Fibroblast of lung (primary cell): ENCODE data around the gene HPRT1. TPM values are rescaled to one million over a fixed set of nuclear protein-coding genes. Genes with fewer than 3 reads are reported as not detected.

Experiments
- DNase-seq, 2 donors: peaks; one replicate each; pipeline versions ENCODE4 v3.0.0 to v3.0.0-alpha.2; 2010; ENCODE audit warnings: low read depth in 2 of 2
- H2AFZ ChIP-seq: 2 replicates; pipeline ENCODE4 v1.5.1; 2012; ENCODE audit warnings: low read length, control low read depth, inconsistent platforms
- H3K27ac ChIP-seq: 2 replicates; pipeline ENCODE4 v1.5.1; 2011; ENCODE audit warnings: low read length, control low read depth; ENCODE audit not compliant: insufficient read depth
- H3K27me3 ChIP-seq: 2 replicates; pipeline ENCODE4 v1.5.1; 2011; ENCODE audit warnings: mild to moderate bottlenecking, low read length; ENCODE audit not compliant: control insufficient read depth, insufficient read depth
- H3K36me3 ChIP-seq: 2 replicates; pipeline ENCODE4 v1.5.1; 2011; ENCODE audit warnings: low read length; ENCODE audit not compliant: control insufficient read depth, insufficient read depth
- H3K4me1 ChIP-seq: 2 replicates; pipeline ENCODE4 v1.5.1; 2011; ENCODE audit warnings: low read length; ENCODE audit not compliant: control insufficient read depth, insufficient read depth; ENCODE audit errors: extremely low read depth
- H3K4me2 ChIP-seq: 2 replicates; pipeline ENCODE4 v1.5.1; 2011; ENCODE audit warnings: low read length, control low read depth; ENCODE audit not compliant: insufficient read depth; ENCODE audit errors: extremely low read depth
- H3K4me3 ChIP-seq, 4 experiments: fragments of 200-600 bp in 1 of 4; sonication (generic) in 1 of 4; replicated peaks in 1 of 4; 2 replicates each; pipeline ENCODE4 v1.5.1; 2011 to 2016; ENCODE audit warnings: low read length in 4 of 4, low read depth in 3 of 4, mild to moderate bottlenecking in 3 of 4, control low read depth in 2 of 4, inconsistent platforms in 1 of 4, mixed read lengths in 1 of 4; ENCODE audit not compliant: insufficient read depth in 1 of 4; ENCODE audit errors: control extremely low read depth in 1 of 4
- H3K79me2 ChIP-seq: 2 replicates; pipeline ENCODE4 v1.5.1; 2012; ENCODE audit warnings: mild to moderate bottlenecking, low read length, inconsistent platforms; ENCODE audit not compliant: control insufficient read depth, insufficient read depth
- H3K9ac ChIP-seq: 2 replicates; pipeline ENCODE4 v1.5.1; 2011; ENCODE audit warnings: mild to moderate bottlenecking, low read length, control low read depth; ENCODE audit not compliant: insufficient read depth
- H3K9me3 ChIP-seq: 2 replicates; pipeline ENCODE4 v1.5.1; 2012; ENCODE audit warnings: low read depth, low read length; ENCODE audit not compliant: control insufficient read depth, insufficient read depth
- H4K20me1 ChIP-seq: 2 replicates; pipeline ENCODE4 v1.5.1; 2011; ENCODE audit warnings: low read length; ENCODE audit not compliant: control insufficient read depth, insufficient read depth; ENCODE audit errors: extremely low read depth
- EZH2 ChIP-seq: IDR thresholded peaks from 2 replicates; pipeline ENCODE4 v1.5.1; 2012; ENCODE audit warnings: low read length, control low read depth, mild to moderate bottlenecking; ENCODE audit errors: missing control alignments
- polyA plus RNA-seq, 2 donors: library from polyadenylated mRNA; depleted of rRNA in 1 of 2; stranded (reverse) in 1 of 2; unstranded in 1 of 2; fragments of >200 nt; gene quantifications; 2 replicates each; pipeline ENCODE4 v1.2.1, GENCODE V29; 2011 to 2012; ENCODE audit warnings: missing spikeins in 1 of 2
- total RNA-seq: library from RNA; depleted of rRNA; stranded (reverse); fragments of >200 nt; gene quantifications from 2 replicates; pipeline ENCODE4 v1.2.1, GENCODE V29; 2014
- TF ChIP-seq, protein P1 (sequence below), 2 donors: IDR thresholded peaks in 1 of 2; conservative IDR thresholded peaks in 1 of 2; 1 replicate in 1 of 2; 2 replicates in 1 of 2; pipeline ENCODE4 v1.5.1; 2011 to 2012; ENCODE audit warnings: low read length in 2 of 2, control low read depth in 1 of 2, inconsistent platforms in 1 of 2, low read depth in 1 of 2, mild to moderate bottlenecking in 1 of 2

HPRT1 gene
- total and polyA plus RNA-seq, 2 donors (not counting 1 experiment from before 2014, with no cell fraction given) = 23.0 to 51.8 TPM

DNA sequence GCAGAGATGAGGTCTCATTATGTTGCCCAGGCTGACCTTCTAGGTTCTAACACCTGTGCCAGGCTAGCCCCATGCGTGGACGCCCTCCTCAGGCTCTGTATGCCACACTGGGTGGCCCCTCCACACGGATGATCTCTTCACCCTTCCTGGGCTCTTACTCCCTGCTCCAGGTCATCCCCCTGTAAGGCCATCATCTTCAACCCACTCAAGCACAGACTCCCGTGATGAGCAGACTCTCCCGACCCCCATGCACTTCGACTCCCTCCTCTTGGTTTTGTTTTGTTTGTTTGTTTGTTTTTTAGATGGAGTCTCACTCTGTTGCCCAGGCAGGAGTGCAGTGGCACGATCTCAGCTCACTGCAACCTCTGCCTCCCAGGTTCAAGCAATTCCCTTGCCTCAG, 70.9 kb downstream of the HPRT1 start:
- Histone ChIP-seq H2AFZ (no peak overlapping the region), H3K9me3 (no peaks in the 10 kb centered on the region), H3K4me2 (no peak overlapping the region)

DNA sequence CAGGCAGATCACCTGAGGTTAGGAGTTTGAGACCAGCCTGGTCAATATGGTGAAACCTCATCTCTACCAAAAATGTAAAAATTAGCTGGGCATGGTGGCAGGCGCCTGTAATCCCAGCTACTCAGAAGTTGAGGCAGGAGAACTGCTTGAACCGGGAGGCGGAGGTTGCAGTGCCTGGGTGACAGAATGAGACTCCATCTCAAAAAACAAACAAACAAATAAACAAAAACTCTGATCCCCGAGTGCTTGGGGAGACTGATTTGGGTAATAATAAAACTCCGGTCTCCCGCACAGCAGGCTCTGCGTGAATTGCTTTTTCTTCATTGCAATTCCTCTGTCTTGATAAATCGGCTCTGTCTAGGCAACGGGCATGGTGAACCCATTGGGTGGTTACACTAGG, 73.4 kb downstream of the HPRT1 start:
- no peaks in the 10 kb centered on the region for H3K79me2 ChIP-seq
- no peaks in the 10 kb centered on the region for H3K27me3 ChIP-seq
- H3K4me3 ChIP-seq = no peak overlapping the region
- H3K36me3 ChIP-seq = no peaks in the 10 kb centered on the region
- no peaks in the 10 kb centered on the region for H3K9me3 ChIP-seq
- no peak overlapping the region for H3K4me2 ChIP-seq
- no peak overlapping the region for H3K9ac ChIP-seq
- H3K4me1 ChIP-seq = peaks cover under 1% of the 10 kb centered on the region
- no peak overlapping the region for H2AFZ ChIP-seq
- H4K20me1 ChIP-seq = no peaks in the 10 kb centered on the region
- H3K27ac ChIP-seq = no peak overlapping the region
- no peak for DNase-seq
- TF ChIP-seq, protein P1, sequence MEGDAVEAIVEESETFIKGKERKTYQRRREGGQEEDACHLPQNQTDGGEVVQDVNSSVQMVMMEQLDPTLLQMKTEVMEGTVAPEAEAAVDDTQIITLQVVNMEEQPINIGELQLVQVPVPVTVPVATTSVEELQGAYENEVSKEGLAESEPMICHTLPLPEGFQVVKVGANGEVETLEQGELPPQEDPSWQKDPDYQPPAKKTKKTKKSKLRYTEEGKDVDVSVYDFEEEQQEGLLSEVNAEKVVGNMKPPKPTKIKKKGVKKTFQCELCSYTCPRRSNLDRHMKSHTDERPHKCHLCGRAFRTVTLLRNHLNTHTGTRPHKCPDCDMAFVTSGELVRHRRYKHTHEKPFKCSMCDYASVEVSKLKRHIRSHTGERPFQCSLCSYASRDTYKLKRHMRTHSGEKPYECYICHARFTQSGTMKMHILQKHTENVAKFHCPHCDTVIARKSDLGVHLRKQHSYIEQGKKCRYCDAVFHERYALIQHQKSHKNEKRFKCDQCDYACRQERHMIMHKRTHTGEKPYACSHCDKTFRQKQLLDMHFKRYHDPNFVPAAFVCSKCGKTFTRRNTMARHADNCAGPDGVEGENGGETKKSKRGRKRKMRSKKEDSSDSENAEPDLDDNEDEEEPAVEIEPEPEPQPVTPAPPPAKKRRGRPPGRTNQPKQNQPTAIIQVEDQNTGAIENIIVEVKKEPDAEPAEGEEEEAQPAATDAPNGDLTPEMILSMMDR (conservative IDR thresholded peaks at IDR 0.05 in 1 of 2, IDR thresholded peaks at IDR 0.05 in 1 of 2; ENCODE audit: low read depth in 1 of 2, low read length in 2 of 2) = no peak
- no peak for TF ChIP-seq EZH2

More for the DNA sequence above, 70.9 kb downstream of the HPRT1 start:
- no peak for DNase-seq
- TF ChIP-seq EZH2 = no peak
- TF ChIP-seq, protein P1 (conservative IDR thresholded peaks at IDR 0.05 in 1 of 2, IDR thresholded peaks at IDR 0.05 in 1 of 2; ENCODE audit: low read depth in 1 of 2, low read length in 2 of 2) = no peak
- no peak overlapping the region for H3K9ac ChIP-seq
- no peaks in the 10 kb centered on the region for H3K79me2 ChIP-seq
- H3K4me3 ChIP-seq = no peak overlapping the region
- H3K36me3 ChIP-seq = no peaks in the 10 kb centered on the region
- no peaks in the 10 kb centered on the region for H4K20me1 ChIP-seq
- no peaks in the 10 kb centered on the region for H3K27me3 ChIP-seq
- H3K4me1 ChIP-seq = no peaks in the 10 kb centered on the region
- H3K27ac ChIP-seq = no peak overlapping the region

DNA sequence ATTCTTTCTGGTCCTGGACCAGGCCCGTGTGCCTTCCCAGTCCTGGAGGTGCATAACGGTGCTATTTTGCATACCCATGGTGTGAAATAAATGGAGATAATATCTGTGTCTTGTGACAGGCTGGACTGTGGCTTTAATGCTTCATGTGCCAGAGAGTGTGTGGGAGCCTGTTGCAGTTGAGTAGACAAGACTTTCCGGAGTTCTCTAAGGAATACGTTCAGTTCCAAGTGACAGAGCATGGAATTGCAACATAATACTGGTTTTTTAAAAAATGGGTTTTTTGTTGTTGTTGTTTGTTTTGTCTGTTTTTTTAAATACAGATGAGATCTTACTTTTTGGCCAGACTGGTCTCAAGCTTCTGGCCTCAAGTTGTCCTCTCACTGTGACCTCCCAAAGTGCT, 74.0 kb downstream of the HPRT1 start:
- H3K9me3 ChIP-seq = no peaks in the 10 kb centered on the region
- H3K4me3 ChIP-seq = no peak overlapping the region
- H3K36me3 ChIP-seq = no peaks in the 10 kb centered on the region
- no peaks in the 10 kb centered on the region for H3K79me2 ChIP-seq
- no peak overlapping the region for H3K9ac ChIP-seq
- H3K27ac ChIP-seq = no peak overlapping the region
- TF ChIP-seq EZH2 = no peak
- TF ChIP-seq, protein P1 (conservative IDR thresholded peaks at IDR 0.05 in 1 of 2, IDR thresholded peaks at IDR 0.05 in 1 of 2; ENCODE audit: low read depth in 1 of 2, low read length in 2 of 2) = no peak
- no peak for DNase-seq
- H3K27me3 ChIP-seq = no peaks in the 10 kb centered on the region
- H3K4me2 ChIP-seq = no peak overlapping the region
- H2AFZ ChIP-seq = no peak overlapping the region
- H3K4me1 ChIP-seq = peaks cover 3% of the 10 kb centered on the region
- no peaks in the 10 kb centered on the region for H4K20me1 ChIP-seq
